Measurements from ENCODE around the gene ZSWIM9.

GRCh38 chr19:48158210-48158790, 12.2 kb upstream of the ZSWIM9 start:
- TF ChIP-seq CTCF (conservative IDR thresholded peaks at IDR 0.05 in 1 of 2, IDR thresholded peaks at IDR 0.05 in 1 of 2; ENCODE audit: low read depth in 1 of 2, low read length in 2 of 2), result no peak
- no peak for TF ChIP-seq EZH2 (IDR thresholded peaks at IDR 0.05; ENCODE audit: low read length, missing control alignments)

Measured in fibroblast of lung (primary cell).